Large intestine (tissue), 3 donors: ENCODE results near the gene TBX2. TPM values are rescaled to one million over a fixed set of nuclear protein-coding genes. Genes with fewer than 3 reads are reported as not detected.

Source experiments
- DNase-seq, 2 donors: peaks; one replicate each; pipeline versions ENCODE4 v3.0.0 to v3.0.0-alpha.2; 2013
- H3K27ac ChIP-seq: one replicate; pipeline ENCODE4 v1.5.1; 2013; ENCODE audit warnings: low read length
- H3K27me3 ChIP-seq: 2 replicates; pipeline ENCODE4 v1.6.1; 2013; ENCODE audit warnings: low read length; ENCODE audit not compliant: control insufficient read depth, insufficient read depth
- H3K36me3 ChIP-seq: 2 replicates; pipeline ENCODE4 v1.6.1; 2013; ENCODE audit warnings: low read length; ENCODE audit not compliant: control insufficient read depth, insufficient read depth
- H3K4me1 ChIP-seq: one replicate; pipeline ENCODE4 v1.6.1; 2013; ENCODE audit warnings: low read length; ENCODE audit not compliant: control insufficient read depth, insufficient read depth
- H3K4me3 ChIP-seq: one replicate; pipeline ENCODE4 v1.5.1; 2013; ENCODE audit warnings: low read length
- H3K9me3 ChIP-seq: one replicate; pipeline ENCODE4 v1.6.1; 2013; ENCODE audit warnings: mild to moderate bottlenecking, low read depth, low read length, moderate library complexity; ENCODE audit not compliant: control insufficient read depth
- WGBS: methylation state at CpG from one replicate; pipeline ENCODE4 v1.1.5; 2013; ENCODE audit warnings: low lambda C conversion rate; ENCODE audit not compliant: insufficient coverage; 5-methylcytosine and 5-hydroxymethylcytosine counted together
- polyA plus RNA-seq: library from polyadenylated mRNA; unstranded; fragments of 120-200 nt; gene quantifications from one replicate; pipeline ENCODE4 v1.2.1, GENCODE V29; 2013

TBX2 gene
- polyA plus RNA-seq, 1 donor: 12.0 TPM

- no CpG with 5 or more reads among the region's 11 CpGs for WGBS
- no peaks in the 10 kb centered on the region for H3K4me1 ChIP-seq
- peaks cover 4% of the 10 kb centered on the region for H3K27me3 ChIP-seq
- DNase-seq: no peak
- H3K9me3 ChIP-seq: no peaks in the 10 kb centered on the region
- H3K4me3 ChIP-seq: no peak overlapping the region
- no peak overlapping the region for H3K27ac ChIP-seq
- no peaks in the 10 kb centered on the region for H3K36me3 ChIP-seq
These were observed 11.9 kb upstream of the TBX2 start for GRCh38 chr17:61387511-61388305.

- WGBS: no CpG with 5 or more reads among the region's 21 CpGs
- DNase-seq: no peak
- Histone ChIP-seq H3K4me1 (no peaks in the 10 kb centered on the region), H3K27me3 (peaks cover 9% of the 10 kb centered on the region), H3K4me3 (no peak overlapping the region), H3K9me3 (no peaks in the 10 kb centered on the region), H3K36me3 (no peaks in the 10 kb centered on the region), H3K27ac (no peak overlapping the region)
These were observed 10.9 kb upstream of the TBX2 start for GRCh38 chr17:61388561-61389356.

DNA sequence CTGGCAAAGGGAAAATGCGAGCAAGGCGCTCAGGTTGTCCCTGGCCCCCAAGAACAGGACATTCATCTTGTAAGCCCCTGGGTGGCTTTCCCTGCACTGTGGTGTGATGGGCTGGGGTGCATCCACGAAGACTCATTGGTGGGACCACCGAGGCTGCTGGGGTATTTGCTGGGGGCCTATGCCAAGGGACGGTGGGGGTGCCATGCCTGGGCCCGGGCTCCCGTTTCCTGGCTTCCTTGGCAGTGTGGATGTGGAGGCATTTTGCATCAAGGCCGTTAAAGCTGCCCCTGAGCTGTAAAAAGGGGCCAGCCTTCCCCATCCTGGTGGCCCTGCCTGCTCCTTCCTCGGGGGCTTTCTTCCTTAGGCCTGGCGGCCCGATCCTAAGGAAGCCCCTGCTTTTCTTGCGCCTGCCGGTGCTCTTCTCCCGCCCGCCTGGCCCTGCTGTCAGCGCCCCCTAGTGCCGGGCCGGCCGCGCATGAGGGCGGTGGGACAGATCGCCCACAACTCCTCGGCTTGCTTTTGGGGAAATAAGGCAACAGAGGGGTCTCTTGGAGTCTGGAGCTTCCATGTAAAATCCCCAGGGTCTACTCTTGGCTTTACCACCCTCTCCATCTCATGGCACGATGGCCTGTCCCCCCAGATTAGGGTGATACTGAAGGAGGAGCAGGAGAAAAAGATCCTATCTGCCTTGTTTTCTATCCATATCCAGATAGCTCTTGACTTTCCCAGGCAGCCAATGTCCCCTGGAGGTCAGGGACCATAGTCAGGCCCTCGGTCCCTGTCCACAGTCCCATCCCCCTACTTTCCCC is 9.8 kb upstream of the TBX2 start:
- Histone ChIP-seq H3K27ac (no peak overlapping the region), H3K4me1 (no peaks in the 10 kb centered on the region)
- no peak for DNase-seq

GRCh38 chr17:61390479-61390791 is 9.2 kb upstream of the TBX2 start:
- H3K4me1 ChIP-seq: no peaks in the 10 kb centered on the region
- no peak for DNase-seq
- H3K4me3 ChIP-seq: no peak overlapping the region
- H3K36me3 ChIP-seq: no peaks in the 10 kb centered on the region
- no peaks in the 10 kb centered on the region for H3K9me3 ChIP-seq
- WGBS: no CpG with 5 or more reads among the region's 11 CpGs
- peaks cover 25% of the 10 kb centered on the region for H3K27me3 ChIP-seq
- no peak overlapping the region for H3K27ac ChIP-seq

More for the DNA sequence above, 9.8 kb upstream of the TBX2 start:
- no CpG with 5 or more reads among the region's 25 CpGs for WGBS
- Histone ChIP-seq H3K27me3 (peaks cover 19% of the 10 kb centered on the region), H3K36me3 (no peaks in the 10 kb centered on the region), H3K9me3 (no peaks in the 10 kb centered on the region), H3K4me3 (no peak overlapping the region)

GRCh38 chr17:61391595-61392291 is 7.9 kb upstream of the TBX2 start:
- peaks cover 38% of the 10 kb centered on the region for H3K27me3 ChIP-seq
- no peaks in the 10 kb centered on the region for H3K4me1 ChIP-seq
- no CpG with 5 or more reads among the region's 19 CpGs for WGBS
- peaks cover 3% of the 10 kb centered on the region for H3K9me3 ChIP-seq
- DNase-seq: no peak
- H3K4me3 ChIP-seq: no peak overlapping the region
- H3K27ac ChIP-seq: no peak overlapping the region
- no peaks in the 10 kb centered on the region for H3K36me3 ChIP-seq

GRCh38 chr17:61392679-61393078 is 7.0 kb upstream of the TBX2 start:
- no peak for DNase-seq
- H3K27me3 ChIP-seq: peaks cover 46% of the 10 kb centered on the region
- H3K36me3 ChIP-seq: no peaks in the 10 kb centered on the region
- peaks cover 3% of the 10 kb centered on the region for H3K4me1 ChIP-seq
- 85% methylated on average over 2 of the region's 3 CpGs for WGBS
- peaks cover 3% of the 10 kb centered on the region for H3K9me3 ChIP-seq
- no peak overlapping the region for H3K4me3 ChIP-seq
- H3K27ac ChIP-seq: no peak overlapping the region

GRCh38 chr17:61393550-61393903 is 6.1 kb upstream of the TBX2 start:
- Histone ChIP-seq H3K4me1 (peaks cover 7% of the 10 kb centered on the region), H3K36me3 (no peaks in the 10 kb centered on the region), H3K9me3 (peaks cover 3% of the 10 kb centered on the region), H3K4me3 (no peak overlapping the region), H3K27ac (no peak overlapping the region), H3K27me3 (peaks cover 55% of the 10 kb centered on the region)
- no peak for DNase-seq
- no CpG with 5 or more reads among the region's 3 CpGs for WGBS

DNA sequence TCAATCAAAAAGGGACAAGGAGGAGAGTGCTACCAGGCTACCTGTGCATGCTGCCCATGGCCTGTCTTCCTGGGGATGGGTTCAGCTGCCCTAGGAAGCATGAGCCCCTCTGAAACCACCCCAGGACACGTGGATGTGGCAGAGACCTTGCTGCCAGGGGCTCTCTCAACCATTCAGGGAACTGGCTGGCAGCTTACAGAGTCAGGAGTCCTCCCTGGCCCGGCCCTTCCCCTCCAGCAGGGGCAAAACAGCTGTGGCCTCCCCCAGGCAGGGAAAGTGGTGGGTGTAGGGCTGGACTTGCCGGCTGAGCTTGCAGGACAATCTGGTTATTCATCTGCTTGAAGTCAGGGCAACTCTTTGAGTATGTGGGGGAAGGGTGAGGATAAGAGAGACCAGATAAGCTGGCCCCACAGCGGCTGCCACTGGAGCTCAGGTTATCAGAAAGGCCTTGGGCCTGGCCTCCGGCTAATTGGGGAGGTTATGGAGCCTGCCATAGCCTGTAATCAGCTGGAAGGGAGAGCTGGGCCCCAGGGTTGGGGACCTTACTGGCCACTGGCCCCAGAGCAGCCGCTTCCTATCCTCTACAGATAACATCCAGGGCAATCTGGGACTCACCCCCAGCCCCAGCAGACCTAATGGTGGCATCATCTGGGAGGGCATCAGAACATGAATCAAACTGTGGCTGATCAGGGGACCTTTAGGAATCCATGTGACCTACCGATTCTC is 5.6 kb upstream of the TBX2 start:
- Histone ChIP-seq H3K4me3 (no peak overlapping the region), H3K27ac (no peak overlapping the region), H3K9me3 (peaks cover 3% of the 10 kb centered on the region), H3K4me1 (peaks cover 7% of the 10 kb centered on the region), H3K27me3 (peaks cover 60% of the 10 kb centered on the region), H3K36me3 (no peaks in the 10 kb centered on the region)
- no peak for DNase-seq
- no CpG with 5 or more reads among the region's 7 CpGs for WGBS

- Histone ChIP-seq H3K4me1 (peaks cover 8% of the 10 kb centered on the region), H3K27me3 (peaks cover 67% of the 10 kb centered on the region), H3K9me3 (peaks cover 3% of the 10 kb centered on the region), H3K27ac (no peak overlapping the region), H3K36me3 (no peaks in the 10 kb centered on the region), H3K4me3 (no peak overlapping the region)
- no peak for DNase-seq
- WGBS: no CpG with 5 or more reads among the region's 10 CpGs
These were observed 4.8 kb upstream of the TBX2 start for GRCh38 chr17:61394630-61395408.
